ENCODE results near the gene HMX2.

HMX2 gene

GRCh38 chr10:123147635-123148413, at the start of gene HMX2:
Gene HMX2 (plus strand): TSS chr10:123148136. CDS start chr10:123148379, 243 bp downstream.
- in situ Hi-C loops (cut with HindIII; ENCODE audit: low sequenced_read_pairs) = no loop called here

- in situ Hi-C loops (cut with HindIII; ENCODE audit: low sequenced_read_pairs) = no loop called here
These were observed 47.7 kb upstream of the HMX2 start for GRCh38 chr10:123100030-123100762.

DNA sequence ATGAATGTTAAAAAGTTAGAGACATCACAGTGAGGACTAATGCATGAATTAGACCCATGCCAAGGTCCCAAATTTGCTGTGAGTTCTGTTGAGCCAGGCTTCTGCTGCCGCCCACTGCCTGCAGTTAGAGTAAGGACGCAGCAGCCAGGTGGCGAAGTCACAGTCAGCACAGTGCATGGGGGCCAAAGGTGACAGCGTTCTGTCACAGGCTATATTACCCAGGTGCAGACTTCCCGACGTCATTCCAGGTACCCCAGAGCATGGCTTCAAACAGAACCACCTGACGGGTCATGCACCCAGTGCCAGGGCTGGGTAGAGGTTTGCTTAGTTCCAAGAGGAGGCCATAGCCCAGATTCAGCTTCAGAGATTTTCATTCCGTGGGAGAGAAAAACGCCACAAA, 46.1 kb upstream of the HMX2 start:
- in situ Hi-C loops (cut with HindIII; ENCODE audit: low sequenced_read_pairs) = no loop called here

DNA sequence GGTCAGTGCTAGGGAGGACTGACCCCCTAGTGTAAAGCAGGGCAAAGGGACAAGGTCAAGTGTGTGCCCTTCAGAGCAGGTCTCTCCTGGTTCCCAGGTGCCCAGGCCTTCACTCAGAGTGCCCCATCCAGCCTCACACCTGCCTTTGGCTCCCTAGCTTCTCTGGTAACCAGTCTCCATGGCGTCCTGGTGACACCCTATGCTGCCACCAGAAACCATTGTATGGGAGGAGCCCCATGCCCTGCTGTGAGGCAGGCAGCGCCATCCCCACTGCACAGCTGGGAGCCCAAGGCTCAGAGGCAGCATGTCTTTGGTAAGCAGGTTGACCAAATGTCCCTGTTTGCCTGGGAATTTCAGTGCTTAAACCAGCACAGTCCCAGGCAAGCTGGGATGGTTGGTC, 45.3 kb upstream of the HMX2 start:
- in situ Hi-C loops (cut with HindIII; ENCODE audit: low sequenced_read_pairs) = no loop called here

- in situ Hi-C loops (cut with HindIII; ENCODE audit: low sequenced_read_pairs) = no loop called here
These were observed 44.0 kb upstream of the HMX2 start for GRCh38 chr10:123103944-123104343.

DNA sequence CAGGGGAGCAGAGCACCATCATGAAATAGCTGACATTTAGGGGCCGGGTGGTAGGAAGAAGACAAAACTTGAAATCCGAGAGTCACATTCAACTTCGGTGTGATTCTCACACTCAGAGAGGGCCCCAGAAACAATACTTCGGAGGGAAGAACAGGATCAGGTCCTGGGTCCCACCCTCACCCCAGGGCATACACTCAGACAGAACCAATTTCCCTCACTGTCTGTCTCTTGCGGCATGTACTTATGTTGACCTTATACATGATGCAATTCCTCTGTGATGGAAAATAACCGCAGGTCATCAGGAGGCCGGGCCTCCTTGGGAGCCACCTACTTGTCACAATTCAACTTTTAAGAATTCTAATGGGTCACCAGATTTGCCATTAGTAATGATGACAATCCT, 38.5 kb upstream of the HMX2 start:
- in situ Hi-C loops (cut with HindIII; ENCODE audit: low sequenced_read_pairs) = no loop called here

DNA sequence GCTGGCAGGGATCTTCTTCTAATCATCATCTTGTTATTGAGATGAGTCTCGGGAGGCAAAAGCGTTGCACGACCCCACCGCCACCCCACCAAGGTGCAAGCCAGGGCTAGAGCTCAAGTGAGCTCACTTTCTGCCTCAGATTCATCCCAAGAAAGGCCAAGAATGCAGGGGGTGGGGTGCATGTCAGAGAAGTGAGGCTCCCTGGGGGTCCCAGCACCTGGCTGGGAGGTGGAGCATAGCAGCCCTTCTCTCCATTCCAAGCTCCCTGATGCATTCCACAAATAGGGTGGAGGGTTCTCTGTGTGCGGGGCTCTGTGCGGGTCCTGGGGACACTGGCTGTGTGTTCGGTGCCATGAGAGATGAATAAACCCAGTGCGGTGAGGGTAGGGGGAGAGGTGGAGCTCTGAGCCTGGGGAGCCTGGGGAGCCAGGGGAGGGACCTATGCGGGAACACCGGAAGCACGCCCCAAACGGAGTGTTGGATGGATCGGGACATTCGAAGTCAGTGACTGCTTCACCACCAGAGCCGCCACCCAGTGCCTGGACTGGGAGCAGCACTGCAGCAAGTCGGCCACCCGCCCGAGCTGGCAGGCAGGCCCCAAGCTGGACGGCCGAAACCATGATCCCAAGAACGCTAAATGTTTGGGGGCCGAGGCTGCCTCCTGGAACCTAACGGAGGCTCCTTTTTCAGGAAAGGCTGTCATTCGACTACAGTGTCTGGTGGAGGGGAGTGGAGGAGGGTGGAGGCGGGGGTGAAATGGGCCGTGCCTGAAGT, 30.1 kb upstream of the HMX2 start:
- in situ Hi-C loops (cut with HindIII; ENCODE audit: low sequenced_read_pairs) = no loop called here

GRCh38 chr10:123119081-123119480, 28.9 kb upstream of the HMX2 start:
- in situ Hi-C loops (cut with HindIII; ENCODE audit: low sequenced_read_pairs) = no loop called here

- in situ Hi-C loops (cut with HindIII; ENCODE audit: low sequenced_read_pairs) = no loop called here
These were observed 21.7 kb upstream of the HMX2 start for GRCh38 chr10:123126246-123126645.

DNA sequence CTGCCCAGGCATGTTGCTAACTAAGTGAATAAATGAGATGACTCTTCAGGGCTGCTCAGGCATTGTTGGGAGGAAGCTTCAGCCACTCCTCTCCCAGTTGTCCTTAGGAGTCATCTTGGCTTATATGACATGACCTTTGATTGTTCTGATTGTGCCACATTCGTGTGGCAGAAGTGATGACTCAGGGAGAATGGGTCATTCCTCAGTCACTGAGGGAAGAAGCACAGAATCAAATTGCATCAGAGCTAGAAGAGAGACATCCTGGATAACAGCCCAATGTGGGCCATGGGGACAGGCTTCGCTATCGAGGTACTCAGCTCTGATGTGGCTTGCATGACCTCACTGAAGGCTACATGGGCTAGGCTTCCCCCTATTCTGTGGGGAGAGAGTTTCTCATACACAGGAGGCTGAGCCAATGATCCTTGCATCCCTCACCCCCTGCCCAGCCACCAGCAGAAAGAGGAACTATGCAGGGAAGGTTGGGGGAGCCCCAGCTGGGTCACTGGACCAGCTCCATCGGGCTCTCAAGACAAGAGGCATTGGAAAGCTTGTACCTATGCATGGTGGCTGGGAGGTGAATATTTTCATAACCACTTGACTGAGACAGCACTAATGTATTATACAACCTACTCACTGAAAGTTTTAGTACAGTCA, 18.2 kb upstream of the HMX2 start:
- in situ Hi-C loops (cut with HindIII; ENCODE audit: low sequenced_read_pairs) = no loop called here

- in situ Hi-C loops (cut with HindIII; ENCODE audit: low sequenced_read_pairs) = no loop called here
These were observed 15.1 kb upstream of the HMX2 start for GRCh38 chr10:123132576-123133477.

DNA sequence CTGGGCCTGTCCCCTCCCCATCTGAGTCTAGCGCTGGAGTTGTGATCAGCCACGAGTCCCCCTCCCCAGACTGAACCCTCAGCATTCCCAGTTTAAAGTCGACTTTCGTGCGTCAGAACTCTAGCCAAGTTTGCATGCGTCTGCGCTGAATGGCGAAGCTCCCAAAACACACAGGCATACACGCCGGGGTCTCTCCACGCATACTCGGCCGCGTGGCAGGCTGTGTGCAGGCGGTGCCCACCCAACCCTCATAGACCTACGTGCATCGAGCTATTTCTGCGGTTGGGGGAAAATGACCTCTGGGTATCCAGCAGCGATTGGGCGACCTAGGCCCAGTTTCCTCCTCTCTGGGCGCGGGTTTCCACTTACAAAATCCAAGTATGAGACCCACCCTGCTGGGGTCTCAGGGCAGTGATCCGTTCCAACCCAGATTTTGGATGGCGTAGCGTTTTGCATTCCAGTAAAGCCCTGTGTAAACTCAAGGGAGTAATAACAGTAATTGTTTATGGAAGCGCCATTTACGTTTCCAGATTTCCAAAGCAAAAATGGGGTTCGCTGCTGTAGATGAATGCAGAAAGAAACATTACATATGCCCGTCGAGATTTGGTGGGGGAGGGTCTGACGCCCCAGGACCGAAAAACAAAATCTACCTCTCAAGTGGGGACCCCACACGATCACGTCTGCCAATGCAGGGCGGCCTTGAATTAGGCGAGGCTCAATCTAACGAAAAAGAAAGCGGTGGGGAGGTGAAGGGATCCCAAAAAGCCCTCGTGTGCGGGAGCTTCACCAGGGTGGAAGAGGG, 14.2 kb upstream of the HMX2 start:
- in situ Hi-C loops (cut with HindIII; ENCODE audit: low sequenced_read_pairs) = no loop called here

DNA sequence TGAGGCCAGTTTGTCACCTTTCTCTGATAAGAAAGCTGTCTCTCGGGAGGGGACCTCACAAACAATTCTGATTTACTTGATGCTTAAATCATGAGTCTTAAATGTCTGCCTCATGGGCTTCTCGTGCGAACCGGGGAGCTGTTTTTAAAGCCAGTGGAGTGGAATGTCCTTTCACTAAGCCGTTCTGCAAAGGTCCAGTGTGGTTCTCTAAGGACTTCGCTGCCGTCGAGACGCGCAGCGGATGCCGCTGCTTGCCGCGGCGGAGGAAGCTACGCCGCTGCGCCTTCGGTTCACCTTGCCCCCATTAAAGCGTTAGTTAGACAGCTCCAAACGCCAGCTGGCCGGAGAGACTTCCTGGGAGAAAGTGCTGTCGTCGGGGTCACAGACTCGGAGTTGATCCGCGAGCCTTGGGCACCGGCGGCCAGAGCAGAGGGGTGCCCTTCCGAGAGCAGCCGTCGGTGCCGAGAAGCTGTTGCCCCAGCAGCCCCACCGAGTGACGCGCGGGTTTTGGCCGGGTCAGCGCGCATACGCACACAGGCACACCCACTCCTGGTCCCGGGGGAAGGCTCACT, 13.5 kb upstream of the HMX2 start:
- in situ Hi-C loops (cut with HindIII; ENCODE audit: low sequenced_read_pairs) = no loop called here

DNA sequence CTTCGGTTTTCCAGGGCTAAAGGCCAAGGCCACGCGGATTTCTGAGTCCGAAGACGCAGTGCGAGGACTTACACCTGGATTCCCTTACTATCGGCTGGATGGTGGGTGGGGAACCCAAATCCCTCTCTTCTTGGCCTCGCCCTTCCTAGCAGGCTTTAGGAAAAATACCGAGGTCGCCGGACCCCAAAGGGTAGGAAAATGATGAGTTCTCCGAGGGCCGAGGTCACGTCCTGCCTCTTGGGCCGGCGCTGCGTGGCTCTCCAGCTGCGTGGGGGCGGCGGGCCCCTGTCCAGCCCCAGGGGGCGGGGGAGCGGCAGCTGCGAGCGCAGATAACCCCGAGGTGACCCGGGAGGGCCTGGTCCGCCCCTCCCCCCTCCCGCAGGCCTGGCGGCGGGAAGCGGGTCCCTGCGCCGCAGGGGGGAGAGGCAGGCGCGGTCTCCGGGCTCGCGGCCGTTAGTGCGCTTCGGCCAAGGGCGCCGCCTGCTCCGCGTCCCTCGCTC, 13.0 kb upstream of the HMX2 start:
- in situ Hi-C loops (cut with HindIII; ENCODE audit: low sequenced_read_pairs) = no loop called here

DNA sequence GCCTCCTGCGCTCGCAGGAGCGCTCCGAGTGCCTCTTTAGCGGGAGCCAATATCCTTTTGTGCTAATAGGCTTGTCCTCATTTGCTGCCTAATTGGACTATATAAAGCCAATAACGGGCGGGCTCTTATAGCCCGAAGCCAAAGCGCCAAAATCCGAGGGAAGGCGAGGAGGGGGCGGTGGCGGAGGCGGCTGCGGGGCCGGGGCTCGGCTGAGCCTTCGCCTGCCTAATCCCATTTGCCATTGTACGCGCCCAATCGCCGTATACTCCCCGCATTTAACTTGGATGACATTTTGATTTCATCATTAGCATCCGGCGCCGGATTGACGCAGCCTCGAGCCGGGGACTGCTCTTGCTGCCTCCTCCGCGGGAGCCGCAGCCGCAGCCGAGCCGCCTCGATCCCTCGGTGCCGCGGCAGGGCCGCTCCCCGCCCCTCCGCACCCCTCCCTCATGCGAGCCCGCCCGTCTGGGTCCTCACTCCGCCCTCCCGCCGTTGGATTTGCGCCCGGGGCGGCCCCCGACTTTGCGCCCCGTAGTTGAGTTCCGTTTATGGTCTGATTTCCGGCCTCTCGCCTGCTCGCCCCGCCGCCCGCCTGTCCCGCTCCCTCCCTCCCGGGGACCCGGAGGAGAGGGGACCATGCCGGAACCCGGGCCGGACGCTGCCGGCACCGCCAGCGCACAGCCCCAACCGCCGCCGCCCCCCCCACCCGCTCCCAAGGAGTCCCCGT, 12.4 kb upstream of the HMX2 start, which contains the start of gene HMX3:
HMX3 (plus strand) TSS at position 556 of the 727 bp plus-strand sequence; CDS start at position 637, 81 bp downstream.
- in situ Hi-C loops (cut with HindIII; ENCODE audit: low sequenced_read_pairs) = no loop called here

GRCh38 chr10:123136221-123136805, 11.6 kb upstream of the HMX2 start:
- in situ Hi-C loops (cut with HindIII; ENCODE audit: low sequenced_read_pairs) = no loop called here

DNA sequence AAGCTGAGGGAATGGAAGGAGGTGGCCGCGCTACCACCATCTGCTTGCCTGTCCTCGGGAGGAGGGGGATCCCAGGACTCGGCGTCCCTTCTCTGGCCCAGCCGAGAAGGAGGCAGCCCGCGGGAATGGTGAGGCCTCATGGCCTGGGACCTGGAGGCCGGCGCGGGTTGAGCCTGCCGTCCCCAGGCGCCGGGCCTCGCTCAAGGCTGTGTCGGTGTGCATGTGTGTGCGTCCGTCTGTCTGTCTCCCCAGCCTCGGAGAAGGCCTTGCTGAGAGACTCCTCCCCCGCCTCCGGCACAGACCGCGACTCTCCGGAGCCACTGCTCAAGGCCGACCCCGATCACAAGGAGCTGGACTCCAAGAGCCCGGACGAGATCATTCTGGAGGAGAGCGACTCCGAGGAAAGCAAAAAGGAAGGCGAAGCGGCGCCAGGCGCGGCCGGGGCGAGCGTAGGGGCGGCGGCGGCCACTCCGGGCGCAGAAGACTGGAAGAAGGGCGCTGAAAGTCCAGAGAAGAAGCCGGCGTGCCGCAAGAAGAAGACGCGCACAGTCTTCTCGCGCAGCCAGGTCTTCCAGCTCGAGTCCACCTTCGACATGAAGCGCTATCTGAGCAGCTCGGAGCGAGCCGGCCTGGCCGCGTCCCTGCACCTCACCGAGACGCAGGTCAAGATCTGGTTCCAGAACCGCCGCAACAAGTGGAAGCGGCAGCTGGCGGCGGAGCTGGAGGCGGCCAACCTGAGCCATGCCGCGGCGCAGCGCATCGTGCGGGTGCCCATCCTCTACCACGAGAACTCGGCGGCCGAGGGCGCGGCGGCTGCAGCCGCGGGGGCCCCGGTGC, 10.9 kb upstream of the HMX2 start:
- in situ Hi-C loops (cut with HindIII; ENCODE audit: low sequenced_read_pairs) = no loop called here

Data from DLD1 (cell line).